SK-N-SH treated with all-trans-retinoic acid at 6 μM for 48 hours (cell line): Measurements from ENCODE around the gene ELP4.

Source experiments
- ATAC-seq: fragments of 200-7000 bp; cut with Tn5 transposase; 3 replicates; pipeline ENCODE4 v1.9.1; 2020; ENCODE audit warnings: mild to moderate bottlenecking, moderate library complexity
- ARNTL ChIP-seq: fragments of 450-650 bp; formaldehyde crosslinking; IDR thresholded peaks from 2 replicates; pipeline ENCODE4 v1.5.0; 2020; ENCODE audit warnings: low read depth, mild to moderate bottlenecking, moderate library complexity, borderline replicate concordance
- BACH2 ChIP-seq: fragments of 250-450 bp; sonication (Bioruptor Pico); IDR thresholded peaks from 2 replicates; pipeline ENCODE4 v1.9.0; 2021; ENCODE audit warnings: mild to moderate bottlenecking, borderline replicate concordance
- CREB5 ChIP-seq: fragments of 250-450 bp; sonication (Bioruptor Pico); IDR thresholded peaks from 2 replicates; pipeline ENCODE4 v1.5.1; 2020; ENCODE audit warnings: low read depth, mild to moderate bottlenecking, moderate library complexity
- CSDC2 ChIP-seq: fragments of 250-450 bp; sonication (Bioruptor Pico); IDR thresholded peaks from 2 replicates; pipeline ENCODE4 v1.5.0; 2020; ENCODE audit warnings: mild to moderate bottlenecking, moderate library complexity
- CSRNP3 ChIP-seq: fragments of 250-450 bp; sonication (Bioruptor Pico); IDR thresholded peaks from 2 replicates; pipeline ENCODE4 v1.5.1; 2021; ENCODE audit warnings: mild to moderate bottlenecking, moderate library complexity
- ESRRG ChIP-seq: fragments of 250-450 bp; sonication (Bioruptor Pico); IDR thresholded peaks from 2 replicates; pipeline ENCODE4 v1.6.1; 2021; ENCODE audit warnings: mild to moderate bottlenecking
- GLIS3 ChIP-seq: fragments of 250-450 bp; sonication (Bioruptor Pico); IDR thresholded peaks from 2 replicates; pipeline ENCODE4 v1.5.0; 2020; ENCODE audit warnings: mild to moderate bottlenecking, moderate library complexity
- ISL1 ChIP-seq: fragments of 250-450 bp; sonication (Bioruptor Pico); IDR thresholded peaks from 2 replicates; pipeline ENCODE4 v2.1.2; 2022; ENCODE audit warnings: mild to moderate bottlenecking, moderate library complexity
- OSR1 ChIP-seq: fragments of 250-450 bp; sonication (Bioruptor Pico); IDR thresholded peaks from 2 replicates; pipeline ENCODE4 v1.8.0; 2022; ENCODE audit warnings: moderate library complexity, mild to moderate bottlenecking, inconsistent platforms
- PATZ1 ChIP-seq: fragments of 250-450 bp; sonication (Bioruptor Pico); IDR thresholded peaks from 2 replicates; pipeline ENCODE4 v1.8.0; 2020; ENCODE audit warnings: mild to moderate bottlenecking, moderate library complexity, borderline replicate concordance
- RARB ChIP-seq: fragments of 250-450 bp; sonication (Bioruptor Pico); IDR thresholded peaks from 2 replicates; pipeline ENCODE4 v1.8.0; 2021; ENCODE audit warnings: mild to moderate bottlenecking, moderate library complexity
- SNAI2 ChIP-seq: fragments of 250-450 bp; sonication (Bioruptor Pico); IDR thresholded peaks from 2 replicates; pipeline ENCODE4 v1.5.0; 2020; ENCODE audit warnings: mild to moderate bottlenecking, moderate library complexity
- TCF4 ChIP-seq: fragments of 250-450 bp; sonication (Bioruptor Pico); IDR thresholded peaks from 2 replicates; pipeline ENCODE4 v1.8.0; 2021; ENCODE audit warnings: mild to moderate bottlenecking, moderate library complexity, borderline replicate concordance
- TOX ChIP-seq: fragments of 250-450 bp; sonication (Bioruptor Pico); IDR thresholded peaks from 2 replicates; pipeline ENCODE4 v1.8.0; 2021; ENCODE audit warnings: mild to moderate bottlenecking, moderate library complexity, borderline replicate concordance
- ZC3H10 ChIP-seq: fragments of 250-450 bp; sonication (Bioruptor Pico); IDR thresholded peaks from 2 replicates; pipeline ENCODE4 v1.5.1; 2021; ENCODE audit warnings: mild to moderate bottlenecking, moderate library complexity
- ZFP3 ChIP-seq: fragments of 250-450 bp; sonication (Bioruptor Pico); IDR thresholded peaks from 2 replicates; pipeline ENCODE4 v1.5.0; 2020; ENCODE audit warnings: mild to moderate bottlenecking, moderate library complexity
- ZFP30 ChIP-seq: fragments of 450-650 bp; formaldehyde crosslinking; IDR thresholded peaks from 2 replicates; pipeline ENCODE4 v1.5.0; 2022; ENCODE audit warnings: mild to moderate bottlenecking, moderate library complexity
- ZNF565 ChIP-seq: fragments of 450-650 bp; formaldehyde crosslinking; conservative IDR thresholded peaks from 2 replicates; pipeline ENCODE4 v1.5.0; 2020; ENCODE audit warnings: low read depth, mild to moderate bottlenecking, moderate library complexity
- ZNF70 ChIP-seq: fragments of 450-650 bp; formaldehyde crosslinking; IDR thresholded peaks from 2 replicates; pipeline ENCODE4 v1.5.0; 2020; ENCODE audit warnings: mild to moderate bottlenecking, moderate library complexity
- ZNF8 ChIP-seq: fragments of 450-650 bp; formaldehyde crosslinking; IDR thresholded peaks from 2 replicates; pipeline ENCODE4 v1.5.0; 2020; ENCODE audit warnings: mild to moderate bottlenecking, moderate library complexity
- TF ChIP-seq, protein P1 (sequence below): fragments of 250-450 bp; sonication (Bioruptor Pico); IDR thresholded peaks from 2 replicates; pipeline ENCODE4 v1.8.0; 2021; ENCODE audit warnings: low read depth, mild to moderate bottlenecking, moderate library complexity, borderline replicate concordance
- TF ChIP-seq, protein P2 (sequence below): fragments of 250-450 bp; sonication (Bioruptor Pico); IDR thresholded peaks from 2 replicates; pipeline ENCODE4 v1.5.0; 2020; ENCODE audit warnings: mild to moderate bottlenecking, moderate library complexity

The ELP4 gene

GRCh38 chr11:31711137-31711536 is 201.6 kb downstream of the ELP4 start:
- ATAC-seq, result no peak
- no peak for TF ChIP-seq ARNTL
- TF ChIP-seq ZFP3 (CRISPR knock-in tag), result no peak
- no peak for TF ChIP-seq ISL1 (CRISPR knock-in tag)
- TF ChIP-seq, protein P1, sequence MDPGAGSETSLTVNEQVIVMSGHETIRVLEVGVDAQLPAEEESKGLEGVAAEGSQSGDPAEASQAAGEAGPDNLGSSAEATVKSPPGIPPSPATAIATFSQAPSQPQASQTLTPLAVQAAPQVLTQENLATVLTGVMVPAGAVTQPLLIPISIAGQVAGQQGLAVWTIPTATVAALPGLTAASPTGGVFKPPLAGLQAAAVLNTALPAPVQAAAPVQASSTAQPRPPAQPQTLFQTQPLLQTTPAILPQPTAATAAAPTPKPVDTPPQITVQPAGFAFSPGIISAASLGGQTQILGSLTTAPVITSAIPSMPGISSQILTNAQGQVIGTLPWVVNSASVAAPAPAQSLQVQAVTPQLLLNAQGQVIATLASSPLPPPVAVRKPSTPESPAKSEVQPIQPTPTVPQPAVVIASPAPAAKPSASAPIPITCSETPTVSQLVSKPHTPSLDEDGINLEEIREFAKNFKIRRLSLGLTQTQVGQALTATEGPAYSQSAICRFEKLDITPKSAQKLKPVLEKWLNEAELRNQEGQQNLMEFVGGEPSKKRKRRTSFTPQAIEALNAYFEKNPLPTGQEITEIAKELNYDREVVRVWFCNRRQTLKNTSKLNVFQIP (CRISPR knock-in tag), result no peak
- no peak for TF ChIP-seq ZNF8
- no peak for TF ChIP-seq PATZ1 (CRISPR knock-in tag)
- TF ChIP-seq TOX (CRISPR knock-in tag), result no peak
- TF ChIP-seq RARB (CRISPR knock-in tag), result no peak
- no peak for TF ChIP-seq SNAI2 (CRISPR knock-in tag)
- TF ChIP-seq, protein P2, sequence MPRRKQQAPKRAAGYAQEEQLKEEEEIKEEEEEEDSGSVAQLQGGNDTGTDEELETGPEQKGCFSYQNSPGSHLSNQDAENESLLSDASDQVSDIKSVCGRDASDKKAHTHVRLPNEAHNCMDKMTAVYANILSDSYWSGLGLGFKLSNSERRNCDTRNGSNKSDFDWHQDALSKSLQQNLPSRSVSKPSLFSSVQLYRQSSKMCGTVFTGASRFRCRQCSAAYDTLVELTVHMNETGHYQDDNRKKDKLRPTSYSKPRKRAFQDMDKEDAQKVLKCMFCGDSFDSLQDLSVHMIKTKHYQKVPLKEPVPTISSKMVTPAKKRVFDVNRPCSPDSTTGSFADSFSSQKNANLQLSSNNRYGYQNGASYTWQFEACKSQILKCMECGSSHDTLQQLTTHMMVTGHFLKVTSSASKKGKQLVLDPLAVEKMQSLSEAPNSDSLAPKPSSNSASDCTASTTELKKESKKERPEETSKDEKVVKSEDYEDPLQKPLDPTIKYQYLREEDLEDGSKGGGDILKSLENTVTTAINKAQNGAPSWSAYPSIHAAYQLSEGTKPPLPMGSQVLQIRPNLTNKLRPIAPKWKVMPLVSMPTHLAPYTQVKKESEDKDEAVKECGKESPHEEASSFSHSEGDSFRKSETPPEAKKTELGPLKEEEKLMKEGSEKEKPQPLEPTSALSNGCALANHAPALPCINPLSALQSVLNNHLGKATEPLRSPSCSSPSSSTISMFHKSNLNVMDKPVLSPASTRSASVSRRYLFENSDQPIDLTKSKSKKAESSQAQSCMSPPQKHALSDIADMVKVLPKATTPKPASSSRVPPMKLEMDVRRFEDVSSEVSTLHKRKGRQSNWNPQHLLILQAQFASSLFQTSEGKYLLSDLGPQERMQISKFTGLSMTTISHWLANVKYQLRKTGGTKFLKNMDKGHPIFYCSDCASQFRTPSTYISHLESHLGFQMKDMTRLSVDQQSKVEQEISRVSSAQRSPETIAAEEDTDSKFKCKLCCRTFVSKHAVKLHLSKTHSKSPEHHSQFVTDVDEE (CRISPR knock-in tag), result no peak
- no peak for TF ChIP-seq GLIS3 (CRISPR knock-in tag)
- no peak for TF ChIP-seq ZFP30
- TF ChIP-seq ESRRG (CRISPR knock-in tag), result no peak
- no peak for TF ChIP-seq BACH2 (CRISPR knock-in tag)
- TF ChIP-seq ZC3H10 (CRISPR knock-in tag), result no peak
- TF ChIP-seq TCF4 (CRISPR knock-in tag), result no peak
- TF ChIP-seq CSDC2 (CRISPR knock-in tag), result no peak
- no peak for TF ChIP-seq ZNF70 (CRISPR knock-in tag)

DNA sequence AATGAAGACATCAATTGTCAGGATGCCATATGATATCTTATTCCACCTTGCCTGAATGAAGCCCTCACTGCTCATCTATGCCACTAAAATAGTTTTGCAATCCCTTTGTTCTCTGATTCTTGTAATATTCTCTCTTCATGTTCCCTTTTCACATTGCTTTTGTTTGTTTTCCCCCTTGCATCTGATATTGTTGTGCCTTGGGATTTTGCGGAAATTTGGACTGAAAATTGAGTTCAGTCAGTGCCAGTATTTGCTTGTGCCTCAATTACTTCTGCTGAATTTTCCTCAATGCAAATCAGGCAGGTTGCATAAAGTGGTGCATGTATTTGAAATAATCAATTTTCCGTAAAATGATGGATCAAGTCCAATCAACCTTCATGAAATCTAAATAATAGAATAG is 203.3 kb downstream of the ELP4 start:
- no peak for ATAC-seq

More for the DNA sequence above, 203.3 kb downstream of the ELP4 start:
- TF ChIP-seq ZFP3 (CRISPR knock-in tag) (no peak), ARNTL (no peak), OSR1 (no peak), ZNF8 (no peak), RARB (CRISPR knock-in tag) (no peak), GLIS3 (CRISPR knock-in tag) (no peak), ZNF70 (CRISPR knock-in tag) (no peak), TCF4 (CRISPR knock-in tag) (no peak), ZC3H10 (CRISPR knock-in tag) (no peak), PATZ1 (CRISPR knock-in tag) (no peak), ZFP30 (no peak), CSRNP3 (CRISPR knock-in tag) (no peak), CREB5 (CRISPR knock-in tag) (no peak), ESRRG (CRISPR knock-in tag) (no peak), SNAI2 (CRISPR knock-in tag) (no peak), CSDC2 (CRISPR knock-in tag) (no peak), TOX (CRISPR knock-in tag) (no peak), ZNF565 (CRISPR knock-in tag) (no peak)
- TF ChIP-seq, protein P2 (CRISPR knock-in tag), result no peak
- TF ChIP-seq, protein P1 (CRISPR knock-in tag), result no peak
- TF ChIP-seq, all 23 proteins: peak for 0
